Measurements from ENCODE around the gene NOP58. TPM values are rescaled to one million over a fixed set of nuclear protein-coding genes. Genes with fewer than 3 reads are reported as not detected.

The NOP58 gene
- total RNA-seq, 1 experiment from 2014 or later, result 159 TPM

- no peak overlapping the region for H3K27ac Mint-ChIP-seq (ENCODE audit: unreplicated experiment)
- no peaks in the 10 kb centered on the region for H3K27me3 Mint-ChIP-seq (ENCODE audit: unreplicated experiment)
- no peak overlapping the region for H3K4me3 Mint-ChIP-seq (ENCODE audit: low read depth, unreplicated experiment)
- H3K36me3 Mint-ChIP-seq (ENCODE audit: insufficient read depth, unreplicated experiment), result peaks cover 90% of the 10 kb centered on the region
- intact Hi-C loops (cut with micrococcal nuclease; ENCODE audit: unreplicated experiment), result loop anchor here (10.0 kb wide), 1 partner anchor 496 kb away; no protein-coding TSS in a partner anchor
- CTCF ChIA-PET, result no interaction called here
- DNase-seq, result no peak
- no peak for TF ChIP-seq CTCF (IDR thresholded peaks at IDR 0.05; ENCODE audit: unreplicated experiment)
- H3K9me3 Mint-ChIP-seq (ENCODE audit: low read depth, unreplicated experiment), result no peaks in the 10 kb centered on the region
- no TSS peak for BruUV-seq (replicated peaks)
- no peaks in the 10 kb centered on the region for H3K4me1 Mint-ChIP-seq (ENCODE audit: low read depth, unreplicated experiment)
These were observed 24.8 kb downstream of the NOP58 start for GRCh38 chr2:202290316-202290715.

- no TSS peak for BruUV-seq (replicated peaks)
- no peak for DNase-seq
- CTCF ChIA-PET, result no interaction called here
- Mint-ChIP-seq H3K27ac (ENCODE audit: unreplicated experiment) (peak overlapping the region; percentile 56), H3K36me3 (ENCODE audit: insufficient read depth, unreplicated experiment) (peaks cover 90% of the 10 kb centered on the region), H3K4me3 (ENCODE audit: low read depth, unreplicated experiment) (no peak overlapping the region), H3K27me3 (ENCODE audit: unreplicated experiment) (no peaks in the 10 kb centered on the region), H3K4me1 (ENCODE audit: low read depth, unreplicated experiment) (no peaks in the 10 kb centered on the region), H3K9me3 (ENCODE audit: low read depth, unreplicated experiment) (no peaks in the 10 kb centered on the region)
- intact Hi-C loops (cut with micrococcal nuclease; ENCODE audit: unreplicated experiment), result loop anchor here (10.0 kb wide), 1 partner anchor 496 kb away; no protein-coding TSS in a partner anchor
- TF ChIP-seq CTCF (IDR thresholded peaks at IDR 0.05; ENCODE audit: unreplicated experiment), result no peak
These were observed 25.4 kb downstream of the NOP58 start for GRCh38 chr2:202290970-202291369.

GRCh38 chr2:202299712-202300111 lies 34.1 kb downstream of the NOP58 start:
- DNase-seq, result no peak
- no peak for TF ChIP-seq CTCF (IDR thresholded peaks at IDR 0.05; ENCODE audit: unreplicated experiment)
- H3K36me3 Mint-ChIP-seq (ENCODE audit: insufficient read depth, unreplicated experiment), result peaks cover 92% of the 10 kb centered on the region
- H3K27me3 Mint-ChIP-seq (ENCODE audit: unreplicated experiment), result no peaks in the 10 kb centered on the region
- H3K9me3 Mint-ChIP-seq (ENCODE audit: low read depth, unreplicated experiment), result no peaks in the 10 kb centered on the region
- H3K27ac Mint-ChIP-seq (ENCODE audit: unreplicated experiment), result no peak overlapping the region
- no TSS peak for BruUV-seq (replicated peaks)
- no peak overlapping the region for H3K4me3 Mint-ChIP-seq (ENCODE audit: low read depth, unreplicated experiment)
- CTCF ChIA-PET, result interaction anchor here (0.6 to 0.7 kb wide), 2 partner anchors 13 to 101 kb away, joined by 9 read pairs; no protein-coding TSS in a partner anchor
- H3K4me1 Mint-ChIP-seq (ENCODE audit: low read depth, unreplicated experiment), result no peaks in the 10 kb centered on the region
- intact Hi-C loops (cut with micrococcal nuclease; ENCODE audit: unreplicated experiment), result loop anchor here (10.0 kb wide), 1 partner anchor 505 kb away; no protein-coding TSS in a partner anchor

GRCh38 chr2:202306034-202306433 lies 40.5 kb downstream of the NOP58 start:
- Mint-ChIP-seq H3K9me3 (ENCODE audit: low read depth, unreplicated experiment) (no peaks in the 10 kb centered on the region), H3K4me1 (ENCODE audit: low read depth, unreplicated experiment) (no peaks in the 10 kb centered on the region), H3K27ac (ENCODE audit: unreplicated experiment) (no peak overlapping the region), H3K27me3 (ENCODE audit: unreplicated experiment) (no peaks in the 10 kb centered on the region), H3K4me3 (ENCODE audit: low read depth, unreplicated experiment) (no peak overlapping the region), H3K36me3 (ENCODE audit: insufficient read depth, unreplicated experiment) (peaks cover 84% of the 10 kb centered on the region)
- CTCF ChIA-PET, result no interaction called here
- DNase-seq, result no peak
- BruUV-seq (replicated peaks), result no TSS peak
- no peak for TF ChIP-seq CTCF (IDR thresholded peaks at IDR 0.05; ENCODE audit: unreplicated experiment)
- intact Hi-C loops (cut with micrococcal nuclease; ENCODE audit: unreplicated experiment), result no loop called here
